Endothelial cell of umbilical vein (primary cell): ENCODE results near the gene PLEKHF1. TPM values are rescaled to one million over a fixed set of nuclear protein-coding genes. Genes with fewer than 3 reads are reported as not detected.

Source experiments
- BruUV-seq: library from RNA; stranded (reverse); fragments of 400-500 nt; replicated peaks from 2 replicates; lab custom pipeline; 2021; lab: Mats Ljungman, UMichigan
- CTCF ChIA-PET: fragments of 300-600, 350-600 bp; sonication (Branson Sonifier 250); formaldehyde crosslinking; loops from one replicate; lab custom pipeline; 2021; ENCODE audit warnings: antibody characterized with exemption, inconsistent platforms; lab: Charles Lee
- POLR2A ChIA-PET: fragments of 300-600, 350-600 bp; sonication (Branson Sonifier 250); formaldehyde crosslinking; loops from one replicate; lab custom pipeline; 2021; ENCODE audit warnings: antibody characterized with exemption, inconsistent platforms; lab: Charles Lee
- DNase-seq: peaks from one replicate; pipeline ENCODE4 v3.0.0-alpha.2; 2011; ENCODE audit warnings: low read depth, low spot score
- FAIRE-seq: peaks from 2 replicates; lab custom pipeline; 2011; peaks lifted over from hg19 to GRCh38; lab: Jason Lieb, UNC
- H2AFZ ChIP-seq: 2 replicates; pipeline ENCODE4 v1.6.0; 2012; ENCODE audit warnings: low read depth, low read length, control low read depth, inconsistent platforms
- H3K27ac ChIP-seq: 2 replicates; pipeline ENCODE4 v1.5.1; 2011; ENCODE audit warnings: low read depth, mild to moderate bottlenecking, control low read depth, low read length, moderate library complexity; ENCODE audit not compliant: insufficient read depth
- H3K27me3 ChIP-seq, 2 experiments: 2 replicates each; pipeline versions ENCODE4 v1.6.0 to v1.6.1; 2011; ENCODE audit warnings: low read length in 2 of 2, mixed read lengths in 1 of 2; ENCODE audit not compliant: control insufficient read depth in 2 of 2, insufficient read depth in 2 of 2
- H3K36me3 ChIP-seq, 2 experiments: 2 replicates in 1 of 2; 3 replicates in 1 of 2; pipeline ENCODE4 v1.5.1; 2011; ENCODE audit warnings: low read length in 2 of 2, mild to moderate bottlenecking in 1 of 2, moderate library complexity in 1 of 2; ENCODE audit not compliant: control insufficient read depth in 2 of 2, insufficient read depth in 2 of 2; ENCODE audit errors: extremely low read depth in 1 of 2
- H3K4me1 ChIP-seq: 3 replicates; pipeline ENCODE4 v1.5.1; 2011; ENCODE audit warnings: mild to moderate bottlenecking, low read length; ENCODE audit not compliant: control insufficient read depth, insufficient read depth; ENCODE audit errors: extremely low read depth
- H3K4me2 ChIP-seq: 2 replicates; pipeline ENCODE4 v1.6.1; 2011; ENCODE audit warnings: low read length, control low read depth, mixed read lengths; ENCODE audit not compliant: insufficient read depth
- H3K4me3 ChIP-seq, 3 experiments: fragments of 200-600 bp in 1 of 3; sonication (generic), shearing (Covaris generic) in 1 of 3; replicated peaks in 1 of 3; 2 replicates each; pipeline ENCODE4 v1.5.1; 2011 to 2016; ENCODE audit warnings: control low read depth in 3 of 3, low read length in 3 of 3, mild to moderate bottlenecking in 2 of 3, inconsistent platforms in 1 of 3, low read depth in 1 of 3, moderate library complexity in 1 of 3; ENCODE audit not compliant: insufficient read depth in 1 of 3
- H3K79me2 ChIP-seq: 2 replicates; pipeline ENCODE4 v1.6.0; 2012; ENCODE audit warnings: low read length, inconsistent platforms; ENCODE audit not compliant: control insufficient read depth, insufficient read depth
- H3K9ac ChIP-seq: replicated peaks from 2 replicates; pipeline ENCODE3; 2011; ENCODE audit warnings: low read length, control low read depth; ENCODE audit not compliant: insufficient read depth; ENCODE audit errors: extremely low read depth
- H3K9me1 ChIP-seq: replicated peaks from 3 replicates; pipeline ENCODE4 v1.6.0; 2011; ENCODE audit warnings: mild to moderate bottlenecking, low read length; ENCODE audit not compliant: control insufficient read depth, insufficient read depth; ENCODE audit errors: extremely low read depth
- H3K9me3 ChIP-seq: replicated peaks from 2 replicates; pipeline ENCODE4 v1.5.1; 2012; ENCODE audit warnings: low read length, inconsistent platforms; ENCODE audit not compliant: control insufficient read depth, insufficient read depth
- H4K20me1 ChIP-seq: replicated peaks from 2 replicates; pipeline ENCODE3; 2011; ENCODE audit warnings: mild to moderate bottlenecking, low read length; ENCODE audit not compliant: control insufficient read depth, insufficient read depth; ENCODE audit errors: extremely low read depth
- CTCF ChIP-seq, 2 donors: IDR thresholded peaks; 1 replicate in 1 of 2; 2 replicates in 1 of 2; pipeline ENCODE4 v1.5.1; 2011; ENCODE audit warnings: low read length in 2 of 2, mild to moderate bottlenecking in 2 of 2, moderate library complexity in 2 of 2, control low read depth in 1 of 2, inconsistent platforms in 1 of 2, low read depth in 1 of 2; ENCODE audit not compliant: insufficient read depth in 1 of 2; ENCODE audit errors: extremely low read depth in 1 of 2
- EZH2 ChIP-seq: IDR thresholded peaks from 2 replicates; pipeline ENCODE4 v1.6.1; 2012; ENCODE audit warnings: borderline replicate concordance, low read depth, mild to moderate bottlenecking, moderate library complexity, low read length, inconsistent platforms; ENCODE audit not compliant: severe bottlenecking
- GATA2 ChIP-seq: IDR thresholded peaks from 2 replicates; pipeline ENCODE4 v1.7.0; 2011; ENCODE audit warnings: low read depth, mild to moderate bottlenecking, moderate library complexity, mixed read lengths, low read length; ENCODE audit not compliant: insufficient read length, insufficient read depth
- JUN ChIP-seq: IDR thresholded peaks from 2 replicates; pipeline ENCODE4 v1.6.1; 2011; ENCODE audit warnings: borderline replicate concordance, low read depth; ENCODE audit not compliant: insufficient read length, insufficient read depth
- MAX ChIP-seq: IDR thresholded peaks from 2 replicates; pipeline ENCODE4 v1.6.1; 2011; ENCODE audit not compliant: insufficient read depth, insufficient read length
- MYC ChIP-seq: IDR thresholded peaks from one replicate; pipeline ENCODE4 v1.6.1; 2011; ENCODE audit warnings: mild to moderate bottlenecking, low read depth, low read length
- POLR2A ChIP-seq: IDR thresholded peaks from 2 replicates; pipeline ENCODE4 v1.6.1; 2012; ENCODE audit warnings: low read depth, mild to moderate bottlenecking, control low read depth, low read length
- dilution Hi-C: fragments of 300-500 bp; cut with MboI; formaldehyde crosslinking; loops from one replicate; pipeline ENCODE4 v1.15.0; 2019; ENCODE audit warnings: low sequenced_read_pairs; ENCODE audit not compliant: extremely low pct_ligation_motif_present
- intact Hi-C: fragments of 100-400 bp; cut with micrococcal nuclease; formaldehyde crosslinking; loops from one replicate; pipeline ENCODE4 v1.10.0; 2022
- polyA plus RNA-seq, 4 experiments: library from polyadenylated mRNA; depleted of rRNA in 3 of 4; stranded (reverse) in 3 of 4; unstranded in 1 of 4; fragments of >200 nt; gene quantifications; 2 replicates each; pipeline versions ENCODE4 v1.2.1 to v1.2.3, GENCODE V29; 2011 to 2012; ENCODE audit warnings: missing spikeins in 1 of 4
- total RNA-seq: library from RNA; stranded (reverse); gene quantifications from 2 replicates; pipeline ENCODE4 v1.2.3, GENCODE V29; 2021

Gene PLEKHF1
- total and polyA plus RNA-seq, 2 donors (not counting 3 experiments of a cell fraction or from before 2014, with no cell fraction given), result 5.5 TPM

- peak; percentile 59 for FAIRE-seq
- POLR2A ChIA-PET, result interaction anchor here (1.3 to 3.0 kb wide), 2 partner anchors 105 to 110 kb away, joined by 5 to 10 read pairs; partner anchors contain the start of gene POP4
Measured at GRCh38 chr19:29715701-29716581, 50.7 kb downstream of the PLEKHF1 start.

More at GRCh38 chr19:29715701-29716581, 50.7 kb downstream of the PLEKHF1 start:
- no peaks in the 10 kb centered on the region for H3K36me3 ChIP-seq
- DNase-seq, result no peak
- intact Hi-C loops (loop anchor here (1.0 kb wide), 4 partner anchors 22 to 110 kb away; partner anchors contain the start of gene POP4), dilution Hi-C loops (no loop called here)
- H3K4me1 ChIP-seq, result peaks cover 5% of the 10 kb centered on the region
- H3K4me3 ChIP-seq, result peak overlapping the region; percentile 54 to 73 (median 68)
- peak overlapping the region; percentile 75 for H3K9ac ChIP-seq
- BruUV-seq, result no TSS peak
- H3K27me3 ChIP-seq, result no peaks in the 10 kb centered on the region
- H3K79me2 ChIP-seq, result peaks cover 26% of the 10 kb centered on the region
- H3K9me1 ChIP-seq, result no peaks in the 10 kb centered on the region
- peak overlapping the region; percentile 80 for H2AFZ ChIP-seq
- CTCF ChIA-PET, result interaction anchor here (0.5 to 4.2 kb wide), 45 partner anchors 8 to 226 kb away, joined by 3 to 210 read pairs (median 4); partner anchors contain the start of genes PLEKHF1, POP4 and URI1
- peak overlapping the region; percentile 83 for H3K4me2 ChIP-seq
- peak overlapping the region; percentile 72 for H3K27ac ChIP-seq
- TF ChIP-seq CTCF (IDR thresholded peaks at IDR 0.05; ENCODE audit: extremely low read depth in 1 of 2, insufficient read depth in 1 of 2, low read depth in 1 of 2, low read length in 2 of 2) (no peak), MAX (no peak), EZH2 (no peak), MYC (no peak), JUN (no peak), GATA2 (no peak), POLR2A (no peak)
- no peaks in the 10 kb centered on the region for H4K20me1 ChIP-seq
- no peaks in the 10 kb centered on the region for H3K9me3 ChIP-seq
